GM21381 (cell line): Measurements from ENCODE around the gene FLAD1.
"Not testable (repeated sequence)": the region's sequence is repeated elsewhere in the genome, so short reads cannot be mapped to it uniquely, and the experiment has no call there.

Experiments used
- ATAC-seq: cut with Tn5 transposase; IDR thresholded peaks from one replicate; pipeline ENCODE4 v1.9.1; 2021; ENCODE audit warnings: mild to moderate bottlenecking, moderate library complexity; ENCODE audit not compliant: unreplicated experiment

FLAD1 gene

GRCh38 chr1:154967331-154967950, 15.7 kb upstream of the FLAD1 start:
- ATAC-seq = no peak

- no peak for ATAC-seq
Measured at GRCh38 chr1:154968731-154969130, 14.4 kb upstream of the FLAD1 start.

GRCh38 chr1:154969246-154969645, 13.9 kb upstream of the FLAD1 start:
- ATAC-seq = no peak

- ATAC-seq = no peak
Measured at GRCh38 chr1:154969860-154970452, 13.2 kb upstream of the FLAD1 start.

GRCh38 chr1:154970631-154971340, 12.4 kb upstream of the FLAD1 start, which contains the start of gene SHC1:
Gene SHC1, minus strand, starts transcription at chr1:154970747. Its CDS starts 221 bp downstream, at chr1:154970526.
- ATAC-seq = no peak

GRCh38 chr1:154971341-154971998, 11.7 kb upstream of the FLAD1 start:
- no peak for ATAC-seq

GRCh38 chr1:154972213-154972516, 11.0 kb upstream of the FLAD1 start:
- no peak for ATAC-seq

GRCh38 chr1:154972517-154973343, 10.4 kb upstream of the FLAD1 start:
- no peak for ATAC-seq

GRCh38 chr1:154973344-154974101, 9.6 kb upstream of the FLAD1 start:
- no peak for ATAC-seq

GRCh38 chr1:154974102-154974807, 8.9 kb upstream of the FLAD1 start, which contains the start of gene CKS1B:
Gene CKS1B, plus strand, starts transcription at chr1:154974681. Its CDS starts 65 bp downstream, at chr1:154974746.
- peak; percentile 76 for ATAC-seq

- ATAC-seq = peak; percentile 36
Measured at GRCh38 chr1:154974808-154975408, 8.2 kb upstream of the FLAD1 start.

GRCh38 chr1:154975409-154976059, 7.6 kb upstream of the FLAD1 start:
- ATAC-seq = no peak

- not testable (repeated sequence) for ATAC-seq
Measured at GRCh38 chr1:154977762-154978161, 5.4 kb upstream of the FLAD1 start.

- ATAC-seq = no peak
Measured at GRCh38 chr1:154978360-154978759, 4.8 kb upstream of the FLAD1 start.

GRCh38 chr1:154982341-154982740, 803 bp upstream of the FLAD1 start:
- no peak for ATAC-seq

GRCh38 chr1:154983776-154984466, 777 bp downstream of the FLAD1 start:
- no peak for ATAC-seq

GRCh38 chr1:154986736-154987135, 3.6 kb downstream of the FLAD1 start:
- not testable (repeated sequence) for ATAC-seq

- ATAC-seq = no peak
Measured at GRCh38 chr1:154987326-154987725, 4.2 kb downstream of the FLAD1 start.
